Epithelial cell of alveolus of lung (primary cell): ENCODE data around the gene PCID2. TPM values are rescaled to one million over a fixed set of nuclear protein-coding genes. Genes with fewer than 3 reads are reported as not detected.

ENCODE experiments used
- total RNA-seq: library from RNA; depleted of rRNA; stranded (reverse); fragments of >200 nt; gene quantifications from 2 replicates; pipeline ENCODE4 v1.2.1, GENCODE V29; 2015

PCID2 gene
- 31.9 and 56.8 TPM in 2 replicates for total RNA-seq

GRCh38 chr13:113208421-113209335 lies at the start of gene PCID2:
Gene PCID2 (minus strand): TSS chr13:113208669. CDS start chr13:113208634, 35 bp downstream.

GRCh38 chr13:113209336-113209758 lies 878 bp upstream of the PCID2 start, which contains the start of gene CUL4A:
Gene CUL4A (plus strand): TSS chr13:113209613. CDS start chr13:113209628, 15 bp downstream.

GRCh38 chr13:113157929-113158747 lies 50.3 kb downstream of the PCID2 start, which contains the start of gene PROZ:
Gene PROZ (plus strand): TSS chr13:113158648. CDS start chr13:113158661, 13 bp downstream.

Other genes with a start within 250 kb of the PCID2 start
- gene MCF2L, start 239.5 kb downstream of the PCID2 start, total RNA-seq, result 0.39 and 0.80 TPM in 2 replicates
- not detected in 2 replicates for gene F7, start 102.9 kb downstream of the PCID2 start, total RNA-seq
- gene F10, start 85.9 kb downstream of the PCID2 start, total RNA-seq, result 12.8 and 29.5 TPM in 2 replicates
- gene PROZ, start 50.0 kb downstream of the PCID2 start, total RNA-seq, result not detected in 2 replicates
- gene CUL4A, start 944 bp upstream of the PCID2 start, total RNA-seq, result 48.7 and 91.7 TPM in 2 replicates
- 153 and 213 TPM in 2 replicates for gene LAMP1, start 88.6 kb upstream of the PCID2 start, total RNA-seq
- gene GRTP1, start 155.5 kb upstream of the PCID2 start, total RNA-seq, result 1.2 and 5.9 TPM in 2 replicates
- 0.56 and 1.9 TPM in 2 replicates for gene ADPRHL1, start 244.8 kb upstream of the PCID2 start, total RNA-seq